Activated CD8-positive, alpha-beta memory T cell treated with anti-CD3 and anti-CD28 coated beads for 4 hours (primary cell): ENCODE data around the gene ANAPC1.
"Not testable (repeated sequence)": the region's sequence is repeated elsewhere in the genome, so short reads cannot be mapped to it uniquely, and the experiment has no call there.

Experiments
- DNase-seq, 2 donors: peaks; one replicate each; pipeline ENCODE4 v3.0.0-alpha.2; 2020; ENCODE audit warnings: low read depth in 2 of 2

The ANAPC1 gene

DNA sequence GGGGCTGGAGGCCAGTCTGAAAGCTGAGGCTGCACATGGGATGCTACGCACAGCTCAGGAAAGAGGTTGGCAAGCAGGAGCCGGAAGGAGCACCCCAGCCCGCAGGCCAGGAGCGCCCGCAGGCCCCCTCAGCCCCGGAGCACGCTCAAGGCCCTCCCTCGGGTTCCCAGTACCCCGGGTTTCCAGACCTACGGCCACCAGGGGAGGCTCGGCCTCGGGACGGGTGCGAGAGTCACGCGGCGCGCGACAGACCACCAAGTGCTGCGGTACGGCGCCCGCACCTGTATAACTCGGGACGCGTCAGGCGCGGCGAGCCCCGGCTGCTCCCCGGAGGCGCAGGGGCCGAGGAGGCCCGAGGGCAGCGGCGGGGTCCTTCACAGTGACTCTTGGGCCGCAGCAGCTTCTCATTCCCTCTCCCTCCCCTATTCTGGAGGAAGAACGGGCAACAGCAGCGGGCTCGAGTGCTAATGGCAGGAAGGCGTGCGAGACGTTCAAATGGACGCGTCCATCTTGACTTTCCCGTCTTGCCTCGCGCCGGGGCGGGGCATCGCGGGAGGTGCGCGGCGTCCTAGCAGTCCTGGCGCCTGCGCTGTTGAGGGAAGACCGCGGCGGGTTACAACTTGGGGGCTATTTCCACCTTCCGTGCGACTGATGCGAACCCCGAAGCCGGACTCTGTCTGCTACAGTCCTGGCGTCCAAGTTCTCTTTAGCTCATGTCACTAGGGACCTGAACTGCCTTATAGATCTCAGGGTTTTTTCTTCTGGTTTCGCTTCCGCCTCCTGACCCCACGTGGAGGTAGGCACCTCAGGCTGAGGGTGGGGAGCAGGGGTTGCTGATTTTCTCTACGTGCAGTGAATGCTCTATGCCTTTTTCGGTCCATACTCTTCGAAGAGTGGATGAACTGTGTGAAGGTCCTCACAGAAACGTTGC lies at the start of gene ANAPC1:
Gene ANAPC1, minus strand, starts transcription at position 533 of the 931 bp plus-strand sequence. CDS start 3,368 bp downstream, outside the sequence.
- peak; percentile 66 to 78 for DNase-seq

- no peak for DNase-seq
These were observed 48.9 kb upstream of the ANAPC1 start for GRCh38 chr2:111932841-111933291.

DNA sequence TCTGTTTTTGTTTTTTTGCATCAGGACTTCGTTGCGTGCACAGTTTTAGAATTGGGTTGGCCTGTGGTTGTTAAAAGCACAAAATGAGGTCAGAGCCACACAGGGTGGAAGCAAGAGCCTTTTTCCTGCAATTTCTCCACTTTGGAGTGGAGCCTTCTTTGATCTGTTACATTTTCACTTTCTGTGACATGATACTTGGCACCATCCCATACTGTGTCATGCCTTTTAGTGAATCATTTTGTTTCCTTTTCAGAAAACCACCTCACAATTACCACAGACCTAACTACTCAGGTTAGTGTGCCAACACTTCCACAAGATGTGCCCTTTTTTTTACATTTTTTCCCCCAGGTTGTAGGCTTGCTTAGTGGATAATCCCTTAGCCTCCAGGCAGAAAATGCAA lies 46.9 kb upstream of the ANAPC1 start:
- no peak for DNase-seq

DNA sequence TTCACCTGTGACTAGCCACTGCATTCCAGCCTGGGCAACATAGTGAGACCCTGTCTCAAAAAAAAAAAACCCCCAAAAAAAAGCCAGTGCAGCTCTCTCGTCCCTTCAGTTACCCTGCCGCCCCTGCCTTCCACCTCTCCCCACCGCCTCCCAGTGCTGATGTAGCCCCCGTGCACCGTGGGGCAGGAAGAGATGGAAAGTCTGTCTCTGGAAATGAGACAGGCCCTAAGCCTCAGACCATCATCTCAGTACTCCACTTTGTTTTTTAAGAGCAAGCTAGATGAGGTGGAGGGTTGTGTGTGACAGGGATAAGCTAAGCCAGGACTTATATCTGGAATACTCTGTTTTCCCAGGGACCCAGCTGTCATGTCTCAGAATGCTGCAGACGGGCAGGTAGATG lies 46.4 kb upstream of the ANAPC1 start:
- DNase-seq, result no peak

- DNase-seq, result no peak
These were observed 43.7 kb upstream of the ANAPC1 start for GRCh38 chr2:111927723-111928122.

- DNase-seq, result no peak
These were observed 40.7 kb upstream of the ANAPC1 start for GRCh38 chr2:111924617-111925107.

DNA sequence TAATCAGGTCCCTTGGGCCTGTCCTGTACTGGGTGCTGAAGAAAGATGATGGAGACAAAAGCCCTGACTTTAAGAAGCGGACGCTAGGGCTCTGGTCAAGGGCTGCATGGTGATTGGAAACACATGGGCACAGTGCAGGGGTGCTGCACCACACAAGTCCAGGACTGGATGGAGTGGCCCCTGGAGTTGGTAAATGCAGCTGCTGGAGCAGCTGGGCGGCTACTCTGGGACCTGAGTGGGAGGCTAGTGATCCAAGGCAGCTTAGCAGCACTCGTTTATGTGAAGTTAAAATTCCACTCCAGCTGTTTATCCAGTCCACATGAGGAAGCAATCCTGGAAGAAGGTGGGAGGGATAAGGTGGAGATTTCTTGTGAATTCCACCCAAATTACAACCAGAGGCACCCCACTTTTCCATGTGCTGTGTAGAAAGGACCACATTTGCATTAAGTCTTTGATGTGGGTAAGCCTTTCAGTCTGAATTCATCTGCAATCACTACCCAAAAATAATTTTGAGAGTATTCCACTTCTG lies 39.3 kb upstream of the ANAPC1 start:
- DNase-seq, result no peak

GRCh38 chr2:111919794-111920608 lies 36.0 kb upstream of the ANAPC1 start:
- no peak for DNase-seq

DNA sequence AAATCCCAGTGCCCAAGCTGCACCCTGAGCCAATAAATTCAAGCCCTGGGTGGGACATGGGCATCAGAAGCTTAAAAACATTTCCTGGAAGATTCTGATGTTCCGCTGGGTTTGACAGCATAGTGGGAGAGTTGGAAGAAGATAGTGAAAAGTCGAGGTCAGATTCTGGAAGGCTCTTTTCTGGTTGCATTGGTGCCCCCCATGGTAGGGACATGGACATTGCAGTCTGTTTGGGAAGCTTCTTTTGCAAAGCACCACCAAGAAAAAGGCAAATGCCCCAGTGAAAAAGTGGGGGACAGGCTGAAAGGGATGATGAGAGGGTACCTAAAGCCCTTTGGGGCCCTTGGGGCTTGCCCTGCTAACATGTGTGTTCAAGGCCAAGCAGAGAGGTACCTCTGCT lies 35.4 kb upstream of the ANAPC1 start:
- no peak for DNase-seq

DNA sequence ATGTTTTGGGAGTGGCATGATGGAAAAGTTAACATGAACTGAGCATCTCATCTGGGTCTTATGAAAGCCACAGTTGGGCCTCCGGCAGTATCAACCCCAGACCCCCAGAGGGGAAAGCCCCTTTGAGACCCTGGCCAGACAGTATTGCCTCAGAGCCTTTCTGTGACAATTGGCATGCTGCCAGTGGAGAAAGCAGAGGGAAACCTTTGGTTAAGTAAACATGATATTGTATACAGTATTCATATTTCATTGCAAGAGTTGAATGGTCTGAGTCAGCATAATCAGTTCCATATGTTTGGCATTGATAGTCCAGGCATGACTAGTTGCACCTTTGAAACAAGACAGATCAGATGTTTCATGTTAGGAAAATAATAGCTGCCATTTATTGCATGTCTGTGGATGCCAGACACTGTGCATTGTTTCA lies 34.4 kb upstream of the ANAPC1 start:
- no peak for DNase-seq

GRCh38 chr2:111917106-111917505 lies 33.1 kb upstream of the ANAPC1 start:
- no peak for DNase-seq

DNA sequence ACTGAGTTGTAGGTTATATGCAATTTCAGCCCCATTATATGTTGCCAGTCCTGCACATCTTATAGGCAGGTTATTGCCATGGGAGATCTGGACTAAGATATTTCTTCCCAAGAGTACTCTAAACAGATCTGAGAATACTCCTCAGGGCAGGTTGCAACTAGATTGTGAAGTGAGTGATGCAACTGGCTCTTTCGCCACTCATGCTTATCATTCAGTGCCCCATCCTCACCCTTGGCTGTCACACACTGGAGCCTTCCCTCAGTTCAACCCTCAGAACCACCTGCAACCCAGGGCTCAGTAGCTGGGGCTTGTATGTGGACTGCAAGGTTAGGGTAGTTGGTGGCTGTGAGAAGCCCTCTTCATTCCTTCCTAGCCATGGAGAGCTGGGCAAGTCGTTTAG lies 28.6 kb upstream of the ANAPC1 start:
- DNase-seq, result no peak

GRCh38 chr2:111911295-111911977 lies 27.4 kb upstream of the ANAPC1 start:
- not testable (repeated sequence) for DNase-seq

DNA sequence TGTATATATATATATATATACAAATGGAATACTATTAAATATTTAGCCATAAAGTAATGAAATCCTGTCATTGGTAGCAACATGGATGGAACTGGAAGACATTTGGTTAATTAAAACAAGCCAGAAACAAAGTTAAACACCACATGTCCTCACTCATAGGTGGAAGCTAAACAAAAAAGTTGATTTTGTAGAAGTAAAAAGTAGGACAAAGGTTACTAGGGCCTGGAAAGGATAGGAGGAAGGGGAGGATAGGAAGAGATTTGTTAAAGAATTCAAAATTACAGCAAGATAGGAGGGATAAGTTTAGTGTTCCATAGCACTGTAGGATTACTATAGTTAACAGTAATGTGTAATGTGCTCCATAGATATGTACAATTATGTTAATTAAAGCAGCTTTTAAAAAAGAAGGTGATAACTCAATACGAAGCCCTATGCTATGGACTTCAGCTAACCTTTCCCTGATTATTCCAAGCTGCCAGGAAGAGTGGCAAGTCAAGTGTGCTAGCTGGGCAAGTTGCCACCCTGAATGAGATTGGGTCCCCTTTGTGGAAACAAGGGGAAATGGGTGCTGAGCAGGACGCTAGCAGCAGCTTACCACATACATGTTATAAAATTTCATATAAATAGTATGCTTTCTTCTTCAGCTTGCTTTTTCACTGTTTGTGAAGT lies 26.8 kb upstream of the ANAPC1 start:
- no peak for DNase-seq

DNA sequence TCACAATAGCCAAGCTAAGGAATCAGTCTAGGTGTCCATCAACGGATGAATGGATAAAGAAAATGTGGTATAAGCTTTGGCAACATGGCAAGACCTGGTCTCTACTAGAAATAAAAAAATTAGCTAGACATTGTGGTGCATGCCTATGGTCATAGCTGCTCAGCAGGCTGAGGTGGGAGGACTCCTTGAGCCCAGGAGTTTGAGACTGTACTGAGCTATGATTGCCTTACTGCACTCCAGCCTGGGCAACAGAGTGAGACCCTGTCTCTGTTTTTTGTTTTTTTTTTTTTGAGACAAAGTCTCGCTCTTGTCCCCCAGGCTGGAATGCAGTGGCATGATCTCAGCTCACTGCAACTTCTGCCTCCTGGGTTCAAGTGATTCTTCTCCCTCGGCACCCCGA lies 26.0 kb upstream of the ANAPC1 start:
- not testable (repeated sequence) for DNase-seq

DNA sequence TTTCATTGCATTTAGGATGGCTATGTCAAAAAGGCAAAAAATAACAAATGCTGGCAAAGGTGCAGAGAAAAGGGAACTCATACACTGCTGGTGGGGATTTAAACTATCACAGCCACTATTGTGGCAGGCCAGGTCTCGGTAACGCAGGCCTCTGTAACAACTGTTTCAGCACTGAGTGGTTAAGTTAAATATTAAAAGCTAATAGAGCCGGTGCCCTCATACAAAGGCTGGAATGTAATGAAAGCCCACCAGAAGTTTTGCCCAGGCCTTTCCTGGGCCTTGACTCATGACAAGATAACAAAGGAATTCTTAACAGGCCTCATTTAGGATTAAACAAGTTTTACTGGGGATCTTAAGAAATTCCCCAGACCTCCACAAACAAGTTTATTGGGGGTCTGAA lies 25.1 kb upstream of the ANAPC1 start:
- no peak for DNase-seq

- DNase-seq, result no peak
These were observed 24.6 kb upstream of the ANAPC1 start for GRCh38 chr2:111908578-111908977.

- DNase-seq, result no peak
These were observed 22.2 kb upstream of the ANAPC1 start for GRCh38 chr2:111905990-111906735.

- not testable (repeated sequence) for DNase-seq
These were observed 21.5 kb upstream of the ANAPC1 start for GRCh38 chr2:111905475-111905869.
